ENCODE data around the gene BCO2.

The BCO2 gene

GRCh38 chr11:112253605-112254242 lies 78.4 kb downstream of the BCO2 start:
- ATAC-seq: no peak

- ATAC-seq: no peak
Measured at GRCh38 chr11:112255067-112255720, 79.9 kb downstream of the BCO2 start.

GRCh38 chr11:112260490-112260889 lies 85.2 kb downstream of the BCO2 start, which contains the start of gene PLET1:
TSS of gene PLET1 (minus strand) at chr11:112260860. CDS start at chr11:112260589, 271 bp downstream.
- ATAC-seq: no peak

GRCh38 chr11:112265659-112266409 lies 90.5 kb downstream of the BCO2 start:
- no peak for ATAC-seq

- no peak for ATAC-seq
Measured at GRCh38 chr11:112266410-112266778, 91.1 kb downstream of the BCO2 start.

GRCh38 chr11:112267188-112267591 lies 91.9 kb downstream of the BCO2 start:
- no peak for ATAC-seq

GRCh38 chr11:112268406-112268805 lies 93.1 kb downstream of the BCO2 start:
- no peak for ATAC-seq
